SK-N-SH (cell line): ENCODE results near the gene ATRN. TPM values are rescaled to one million over a fixed set of nuclear protein-coding genes. Genes with fewer than 3 reads are reported as not detected.

Source experiments
- CTCF ChIA-PET: fragments of 300-600, 350-600 bp; formaldehyde crosslinking; extraction: SDS; loops from one replicate; lab custom pipeline; 2021; lab: Yijun Ruan, JAX
- POLR2A ChIA-PET: fragments of 350-600 bp; sonication (Branson Sonifier 250); formaldehyde crosslinking; extraction: SDS; loops from one replicate; lab custom pipeline; 2020; ENCODE audit warnings: antibody characterized with exemption, inconsistent platforms; lab: Yijun Ruan, JAX
- DNase-seq: peaks from one replicate; pipeline ENCODE4 v3.0.0; 2012
- H2AFZ ChIP-seq: fragments of 200-600 bp; sonication (generic); 2 replicates; pipeline ENCODE4 v1.8.1; 2016; ENCODE audit warnings: antibody characterized with exemption, mild to moderate bottlenecking, low read depth
- H3F3A ChIP-seq: fragments of 200-600 bp; sonication (generic); replicated peaks from 2 replicates; pipeline ENCODE3; 2016; ENCODE audit warnings: antibody characterized with exemption, mild to moderate bottlenecking; ENCODE audit not compliant: insufficient read depth
- H3K27ac ChIP-seq, 2 experiments: fragments of 200-500 bp in 1 of 2; fragments of 200-600 bp in 1 of 2; sonication (Bioruptor generic) in 1 of 2; sonication (generic), shearing (Covaris generic) in 1 of 2; 2 replicates each; pipeline versions ENCODE4 v1.5.1 to v1.6.1; 2014 to 2016; ENCODE audit warnings: low read depth in 2 of 2, inconsistent platforms in 1 of 2, low read length in 1 of 2, mild to moderate bottlenecking in 1 of 2, mixed read lengths in 1 of 2
- H3K27me3 ChIP-seq: fragments of 200-600 bp; sonication (generic), shearing (Covaris generic); 2 replicates; pipeline ENCODE4 v1.6.1; 2016; ENCODE audit warnings: mixed run types; ENCODE audit not compliant: insufficient read depth
- H3K36me3 ChIP-seq, 2 experiments: fragments of 200-500 bp in 1 of 2; fragments of 200-600 bp in 1 of 2; sonication (Bioruptor generic) in 1 of 2; sonication (generic) in 1 of 2; replicated peaks in 1 of 2; 2 replicates each; pipeline versions ENCODE3 to v1.5.1; 2014 to 2016; ENCODE audit warnings: low read length in 1 of 2, mild to moderate bottlenecking in 1 of 2; ENCODE audit not compliant: insufficient read depth in 2 of 2, control insufficient read depth in 1 of 2
- H3K4me1 ChIP-seq, 2 experiments: fragments of 200-500 bp in 1 of 2; fragments of 200-600 bp in 1 of 2; sonication (Bioruptor generic) in 1 of 2; sonication (generic), shearing (Covaris generic) in 1 of 2; 2 replicates each; pipeline versions ENCODE4 v1.5.1 to v1.6.1; 2014 to 2016; ENCODE audit warnings: low read depth in 1 of 2, low read length in 1 of 2, mixed run types in 1 of 2; ENCODE audit not compliant: insufficient read depth in 2 of 2, control insufficient read depth in 1 of 2
- H3K4me2 ChIP-seq: fragments of 200-600 bp; sonication (generic), shearing (Covaris generic); 2 replicates; pipeline ENCODE4 v1.6.1; 2017; ENCODE audit warnings: mixed run types
- H3K4me3 ChIP-seq, 2 experiments: fragments of 200-500 bp in 1 of 2; fragments of 200-600 bp in 1 of 2; sonication (Bioruptor generic) in 1 of 2; sonication (generic), shearing (Covaris generic) in 1 of 2; 2 replicates each; pipeline versions ENCODE4 v1.5.1 to v1.8.1; 2014 to 2016; ENCODE audit warnings: low read depth in 2 of 2, inconsistent platforms in 1 of 2, low read length in 1 of 2, mild to moderate bottlenecking in 1 of 2, mixed read lengths in 1 of 2, moderate library complexity in 1 of 2
- H3K79me2 ChIP-seq: fragments of 200-600 bp; sonication (generic); 2 replicates; pipeline ENCODE4 v1.8.1; 2017; ENCODE audit warnings: mild to moderate bottlenecking; ENCODE audit not compliant: insufficient read depth
- H3K9ac ChIP-seq: fragments of 200-600 bp; sonication (generic); 2 replicates; pipeline ENCODE4 v1.6.1; 2017; ENCODE audit warnings: mixed run types
- H3K9me2 ChIP-seq: fragments of 200-600 bp; sonication (generic); 2 replicates; pipeline ENCODE4 v1.6.1; 2017; ENCODE audit warnings: mixed run types
- H3K9me3 ChIP-seq: fragments of 200-600 bp; sonication (generic); 2 replicates; pipeline ENCODE4 v1.6.1; 2017; ENCODE audit warnings: mixed run types, mild to moderate bottlenecking, moderate library complexity
- H4K20me1 ChIP-seq: fragments of 200-600 bp; sonication (generic); 2 replicates; pipeline ENCODE4 v1.6.1; 2017; ENCODE audit warnings: mild to moderate bottlenecking, mixed run types; ENCODE audit not compliant: insufficient read depth
- CHD2 ChIP-seq: fragments of 150-350 bp; IDR thresholded peaks from 2 replicates; pipeline ENCODE4 v1.6.1; 2018; ENCODE audit warnings: low read length; ENCODE audit not compliant: partially characterized antibody
- CTCF ChIP-seq: fragments of 200-600 bp; sonication (generic); IDR thresholded peaks from 2 replicates; pipeline ENCODE4 v1.6.1; 2017; ENCODE audit warnings: antibody characterized with exemption, mild to moderate bottlenecking, moderate library complexity
- EP300 ChIP-seq, 2 experiments: IDR thresholded peaks; 2 replicates each; pipeline versions ENCODE4 v1.4.0 to v1.6.1; 2012; ENCODE audit warnings: borderline replicate concordance in 1 of 2, low read depth in 1 of 2, low read length in 1 of 2
- FOSL2 ChIP-seq: IDR thresholded peaks from 2 replicates; pipeline ENCODE4 v1.4.0; 2012; ENCODE audit warnings: low read depth, mild to moderate bottlenecking, moderate library complexity, borderline replicate concordance
- FOXJ3 ChIP-seq: sonication (generic); formaldehyde crosslinking; IDR thresholded peaks from 2 replicates; pipeline ENCODE4 v1.5.1; 2020; ENCODE audit warnings: mild to moderate bottlenecking, missing genetic modification reagents
- FOXM1 ChIP-seq: IDR thresholded peaks from 2 replicates; pipeline ENCODE4 v1.4.0; 2012; ENCODE audit warnings: low read depth, mild to moderate bottlenecking
- GABPA ChIP-seq: IDR thresholded peaks from 2 replicates; pipeline ENCODE4 v1.4.0; 2012; ENCODE audit warnings: low read depth, mild to moderate bottlenecking
- IRF3 ChIP-seq: fragments of 150-350 bp; IDR thresholded peaks from 2 replicates; pipeline ENCODE4 v1.6.1; 2016; ENCODE audit warnings: mild to moderate bottlenecking, low read depth, low read length
- MEF2A ChIP-seq: IDR thresholded peaks from 2 replicates; pipeline ENCODE4 v1.4.0; 2012; ENCODE audit warnings: low read depth, borderline replicate concordance
- MXI1 ChIP-seq: IDR thresholded peaks from 2 replicates; pipeline ENCODE4 v1.6.1; 2012; ENCODE audit warnings: mild to moderate bottlenecking, low read depth, low read length, improper control_type of control experiment
- NFIC ChIP-seq: IDR thresholded peaks from 2 replicates; pipeline ENCODE4 v1.4.0; 2012; ENCODE audit warnings: borderline replicate concordance
- RCOR1 ChIP-seq: fragments of 150-350 bp; IDR thresholded peaks from 2 replicates; pipeline ENCODE4 v1.6.1; 2017; ENCODE audit warnings: antibody characterized with exemption, low read length
- RXRA ChIP-seq: IDR thresholded peaks from 2 replicates; pipeline ENCODE4 v1.4.0; 2012; ENCODE audit warnings: low read depth, mild to moderate bottlenecking, borderline replicate concordance
- TAF1 ChIP-seq: IDR thresholded peaks from 2 replicates; pipeline ENCODE4 v1.6.1; 2012; ENCODE audit warnings: low read depth, mild to moderate bottlenecking, low read length, moderate library complexity, borderline replicate concordance
- USF1 ChIP-seq: IDR thresholded peaks from 2 replicates; pipeline ENCODE4 v1.4.0; 2012; ENCODE audit warnings: low read depth, borderline replicate concordance
- ZBTB33 ChIP-seq: IDR thresholded peaks from 2 replicates; pipeline ENCODE4 v1.4.0; 2012; ENCODE audit warnings: low read depth, borderline replicate concordance
- WGBS: methylation state at CpG from one replicate; pipeline ENCODE4 v1.1.6; 2017; ENCODE audit warnings: low lambda C conversion rate; 5-methylcytosine and 5-hydroxymethylcytosine counted together
- polyA plus RNA-seq, 3 experiments: library from polyadenylated mRNA; depleted of rRNA; stranded (reverse); fragments of >200 nt; gene quantifications; 2 replicates each; pipeline ENCODE4 v1.2.3, GENCODE V29; 2012

ATRN gene
- polyA plus RNA-seq, 1 of the 3 experiments (the other 2 are of a cell fraction): 33.8 TPM

GRCh38 chr20:3492669-3493068 lies 21.9 kb downstream of the ATRN start (continued):
- TF ChIP-seq CTCF (no peak), IRF3 (no peak)

- Histone ChIP-seq H2AFZ (no peak overlapping the region), H3K4me2 (no peak overlapping the region), H3K4me3 (no peak overlapping the region), H3K9me2 (no peaks in the 10 kb centered on the region), H3K36me3 (peaks cover 0 to 6% of the 10 kb centered on the region in 2 experiments), H3K9me3 (peaks cover 8% of the 10 kb centered on the region), H3K79me2 (peaks cover 44% of the 10 kb centered on the region), H3K9ac (no peak overlapping the region), H3K27me3 (no peaks in the 10 kb centered on the region), H4K20me1 (no peaks in the 10 kb centered on the region), H3K4me1 (no peaks in the 10 kb centered on the region), H3F3A (no peaks in the 10 kb centered on the region), H3K27ac (no peak overlapping the region)
- no peak for DNase-seq
- WGBS: 91% methylated on average over 1 of the region's 1 CpG
- no peak for TF ChIP-seq USF1
- TF ChIP-seq MXI1: no peak
- TF ChIP-seq FOXM1: no peak
- no peak for TF ChIP-seq NFIC
- no peak for TF ChIP-seq GABPA
- no peak for TF ChIP-seq FOXJ3 (CRISPR knock-in tag)
- CTCF ChIA-PET: interaction anchor here (1.6 kb wide), 1 partner anchor 216 kb away, joined by 3 read pairs; no protein-coding TSS in a partner anchor
- POLR2A ChIA-PET: no interaction called here
These were observed 23.4 kb downstream of the ATRN start for GRCh38 chr20:3494218-3494617.

GRCh38 chr20:3502878-3503277 lies 32.1 kb downstream of the ATRN start:
- H2AFZ ChIP-seq: no peak overlapping the region
- H3K4me2 ChIP-seq: no peak overlapping the region
- DNase-seq: no peak
- ChIA-PET POLR2A (no interaction called here), CTCF (no interaction called here)
- H3F3A ChIP-seq: no peaks in the 10 kb centered on the region
- no peaks in the 10 kb centered on the region for H3K9me2 ChIP-seq
- H3K36me3 ChIP-seq: no peaks in the 10 kb centered on the region
- H3K4me1 ChIP-seq: no peaks in the 10 kb centered on the region
- H3K4me3 ChIP-seq: no peak overlapping the region
- no peaks in the 10 kb centered on the region for H3K9me3 ChIP-seq
- H3K9ac ChIP-seq: no peak overlapping the region
- no peaks in the 10 kb centered on the region for H4K20me1 ChIP-seq
- H3K27ac ChIP-seq: no peak overlapping the region
- 96% methylated on average over 2 of the region's 2 CpGs for WGBS
- H3K79me2 ChIP-seq: no peaks in the 10 kb centered on the region
- no peaks in the 10 kb centered on the region for H3K27me3 ChIP-seq
- TF ChIP-seq MEF2A (no peak), IRF3 (no peak), FOXJ3 (CRISPR knock-in tag) (no peak), FOXM1 (no peak), EP300 (IDR thresholded peaks at IDR 0.05; ENCODE audit: borderline replicate concordance in 1 of 2, low read depth in 1 of 2, low read length in 1 of 2) (no peak), RCOR1 (no peak), FOSL2 (no peak), CHD2 (no peak), USF1 (no peak), RXRA (no peak), MXI1 (no peak), ZBTB33 (no peak), TAF1 (no peak)
